ENCODE results near the gene CDK7. TPM values are rescaled to one million over a fixed set of nuclear protein-coding genes. Genes with fewer than 3 reads are reported as not detected.

Gene CDK7
- total RNA-seq, 6 experiments from 2014 or later, result 6.0 to 10.0 (median 8.1) TPM

- intact Hi-C loops (cut with DNase I), result no loop called here
- H3K4me3 ChIP-seq, result no peak overlapping the region
- peaks cover 0 to 64% (median 18%) of the 10 kb centered on the region in 4 donors for H3K36me3 ChIP-seq
- ATAC-seq (no peak), DNase-seq (no peak)
- 80% methylated on average over 2 of the region's 2 CpGs for WGBS (ENCODE audit: insufficient coverage, low coverage, low lambda C conversion rate, missing lambda C conversion rate)
- no peak overlapping the region for H3K27ac ChIP-seq
- TF ChIP-seq POLR2A (IDR thresholded peaks at IDR 0.05) (no peak), CTCF (IDR thresholded peaks at IDR 0.05) (no peak)
- H3K9me3 ChIP-seq, result no peaks in the 10 kb centered on the region
- H3K27me3 ChIP-seq, result no peaks in the 10 kb centered on the region
- H3K4me1 ChIP-seq, result no peaks in the 10 kb centered on the region
Observed at GRCh38 chr5:69284203-69284602, 49.5 kb downstream of the CDK7 start.

DNA sequence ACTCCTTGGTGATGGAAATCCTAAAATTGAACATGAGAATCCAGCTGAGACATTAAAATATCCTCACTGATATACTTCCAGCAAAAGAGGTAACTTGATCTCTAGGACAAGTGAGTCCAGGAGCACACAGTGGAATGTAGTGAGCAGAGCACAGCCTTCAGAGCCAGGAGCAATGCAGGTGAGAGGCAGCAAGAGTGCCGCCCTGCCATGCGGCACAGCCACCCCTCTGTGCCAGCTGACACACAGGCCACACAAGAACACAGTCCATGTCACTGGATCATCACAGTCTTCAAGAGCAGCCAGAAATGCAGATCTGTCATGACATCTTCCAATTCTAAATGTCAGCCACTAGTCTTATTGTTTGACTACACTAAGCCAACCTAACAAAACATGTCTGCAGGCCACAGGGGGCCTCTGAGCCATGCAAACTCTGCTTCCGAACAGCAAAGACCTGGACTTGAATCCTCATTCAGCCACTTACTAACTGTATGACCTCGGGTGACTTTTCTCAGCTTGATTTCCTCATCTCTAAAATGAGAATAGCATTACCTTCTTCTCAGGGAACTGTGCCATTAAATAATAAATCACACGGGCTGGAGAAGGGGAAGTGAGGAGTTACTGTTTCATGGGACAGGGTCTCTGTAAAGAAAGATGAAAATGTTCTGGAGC, 50.9 kb downstream of the CDK7 start:
- Histone ChIP-seq H3K4me1 (no peaks in the 10 kb centered on the region), H3K27me3 (no peaks in the 10 kb centered on the region), H3K27ac (no peak overlapping the region), H3K36me3 (peaks cover 0 to 53% (median 13%) of the 10 kb centered on the region in 4 donors), H3K9me3 (no peaks in the 10 kb centered on the region), H3K4me3 (no peak overlapping the region)
- intact Hi-C loops (cut with DNase I), result no loop called here
- no peak for TF ChIP-seq CTCF (IDR thresholded peaks at IDR 0.05)
- no peak for TF ChIP-seq POLR2A (IDR thresholded peaks at IDR 0.05)
- 74% methylated on average over 4 of the region's 5 CpGs for WGBS (ENCODE audit: insufficient coverage, low coverage, low lambda C conversion rate, missing lambda C conversion rate)
- no peak for DNase-seq
- no peak for ATAC-seq

DNA sequence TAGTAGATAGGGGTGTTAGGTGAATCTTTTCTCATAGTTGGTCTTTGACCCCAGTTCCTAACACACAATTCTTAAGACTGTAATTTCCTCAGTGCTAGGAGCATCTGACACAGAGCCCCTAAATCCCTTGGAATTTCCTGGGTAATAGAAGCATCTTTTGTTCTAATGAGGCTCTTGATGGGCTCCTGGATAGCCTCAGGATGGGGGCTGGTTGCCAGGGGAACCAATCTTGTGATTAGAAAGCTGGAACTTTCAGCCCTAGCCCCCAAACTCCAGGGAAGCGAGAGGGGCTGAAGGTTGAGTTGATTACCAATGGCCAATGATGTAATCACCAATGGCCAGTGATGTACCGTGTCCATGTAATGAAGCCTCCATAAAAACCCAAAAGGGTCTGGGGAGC, 53.4 kb downstream of the CDK7 start:
- H3K9me3 ChIP-seq, result no peaks in the 10 kb centered on the region
- intact Hi-C loops (cut with DNase I), result no loop called here
- 70% methylated on average over 2 of the region's 2 CpGs for WGBS (ENCODE audit: insufficient coverage, low coverage, low lambda C conversion rate, missing lambda C conversion rate)

DNA sequence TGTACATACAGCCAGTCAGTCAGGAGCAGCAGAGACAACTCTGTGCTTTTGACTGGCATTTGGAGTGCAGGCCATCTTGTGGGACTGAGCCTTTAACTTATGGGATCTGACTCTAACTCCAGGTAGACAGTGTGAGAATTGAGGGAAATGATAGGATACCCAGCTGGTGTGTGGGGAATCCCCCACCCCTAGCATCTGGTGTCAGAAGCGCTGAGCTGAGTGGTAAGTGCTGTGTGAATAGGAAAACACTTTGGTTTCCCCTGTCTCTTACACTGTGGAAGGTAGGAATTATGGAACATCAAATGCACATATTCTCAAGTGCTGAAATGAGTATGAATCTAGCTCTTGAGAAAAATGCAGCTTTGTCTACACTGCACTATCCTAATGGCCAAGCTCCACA, 54.0 kb downstream of the CDK7 start:
- no peaks in the 10 kb centered on the region for H3K4me1 ChIP-seq
- no peaks in the 10 kb centered on the region for H3K9me3 ChIP-seq
- H3K27me3 ChIP-seq, result no peaks in the 10 kb centered on the region
- intact Hi-C loops (cut with DNase I), result no loop called here
- H3K4me3 ChIP-seq, result no peak overlapping the region
- WGBS (ENCODE audit: insufficient coverage, low coverage, low lambda C conversion rate, missing lambda C conversion rate), result no CpG with 5 or more reads among the region's 1 CpG
- no peak overlapping the region for H3K27ac ChIP-seq
- H3K36me3 ChIP-seq, result peaks cover 0 to 38% (median 13%) of the 10 kb centered on the region in 4 donors
- TF ChIP-seq POLR2A (IDR thresholded peaks at IDR 0.05) (no peak), CTCF (IDR thresholded peaks at IDR 0.05) (no peak)
- ATAC-seq (no peak), DNase-seq (no peak)

More for the DNA sequence above, 53.4 kb downstream of the CDK7 start:
- H3K36me3 ChIP-seq, result peaks cover 0 to 40% (median 13%) of the 10 kb centered on the region in 4 donors
- H3K4me3 ChIP-seq, result no peak overlapping the region
- no peak overlapping the region for H3K27ac ChIP-seq
- H3K4me1 ChIP-seq, result no peaks in the 10 kb centered on the region
- DNase-seq, result no peak
- no peaks in the 10 kb centered on the region for H3K27me3 ChIP-seq
- ATAC-seq, result no peak
- TF ChIP-seq CTCF (IDR thresholded peaks at IDR 0.05) (no peak), POLR2A (IDR thresholded peaks at IDR 0.05) (no peak)
